IPS-20b (cell line): ENCODE results near the gene EPAS1.

ENCODE experiments used
- H3K27ac ChIP-seq: one replicate; pipeline ENCODE4 v1.5.1; 2013; ENCODE audit warnings: low read length
- H3K27me3 ChIP-seq: 2 replicates; pipeline ENCODE4 v1.6.1; 2013; ENCODE audit warnings: mild to moderate bottlenecking, low read length, inconsistent platforms; ENCODE audit not compliant: insufficient read depth
- H3K36me3 ChIP-seq: 2 replicates; pipeline ENCODE4 v1.6.1; 2013; ENCODE audit warnings: low read depth, mild to moderate bottlenecking, inconsistent platforms, low read length, moderate library complexity; ENCODE audit not compliant: insufficient read depth
- H3K4me1 ChIP-seq: 2 replicates; pipeline ENCODE4 v1.6.1; 2013; ENCODE audit warnings: mild to moderate bottlenecking, control low read depth, inconsistent platforms, low read length, moderate library complexity; ENCODE audit not compliant: insufficient read depth
- H3K4me3 ChIP-seq: 2 replicates; pipeline ENCODE4 v1.5.1; 2013; ENCODE audit warnings: mild to moderate bottlenecking, low read length, inconsistent platforms
- H3K9ac ChIP-seq: 2 replicates; pipeline ENCODE4 v1.6.1; 2013; ENCODE audit warnings: low read depth, mild to moderate bottlenecking, inconsistent platforms, low read length, moderate library complexity
- H3K9me3 ChIP-seq: 2 replicates; pipeline ENCODE4 v1.6.1; 2013; ENCODE audit warnings: mild to moderate bottlenecking, low read depth, low read length, inconsistent platforms; ENCODE audit not compliant: insufficient read depth

The EPAS1 gene

DNA sequence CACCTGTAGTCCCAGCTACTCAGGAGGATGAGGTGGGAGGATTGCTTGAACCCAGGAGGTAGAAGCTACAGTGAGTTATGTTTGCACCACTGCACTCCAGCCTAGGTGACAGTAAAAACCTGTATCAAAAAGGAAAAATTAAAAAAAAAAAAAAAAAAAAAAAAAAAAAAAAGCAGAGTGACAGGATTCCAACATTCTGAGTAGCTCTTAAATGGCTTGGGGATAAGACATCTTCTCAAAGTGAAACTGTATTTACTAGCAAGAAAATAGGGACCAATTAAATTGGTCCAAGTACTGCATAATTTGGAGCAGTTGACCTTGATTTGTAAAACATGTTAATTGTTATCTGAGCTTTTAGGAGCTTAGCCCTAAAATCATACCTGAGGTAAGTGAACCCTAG lies 116.4 kb downstream of the EPAS1 start:
- Histone ChIP-seq H3K4me1 (no peaks in the 10 kb centered on the region), H3K27me3 (no peaks in the 10 kb centered on the region), H3K36me3 (no peaks in the 10 kb centered on the region), H3K9ac (no peak overlapping the region), H3K9me3 (peaks cover 28% of the 10 kb centered on the region), H3K27ac (no peak overlapping the region), H3K4me3 (no peak overlapping the region)

DNA sequence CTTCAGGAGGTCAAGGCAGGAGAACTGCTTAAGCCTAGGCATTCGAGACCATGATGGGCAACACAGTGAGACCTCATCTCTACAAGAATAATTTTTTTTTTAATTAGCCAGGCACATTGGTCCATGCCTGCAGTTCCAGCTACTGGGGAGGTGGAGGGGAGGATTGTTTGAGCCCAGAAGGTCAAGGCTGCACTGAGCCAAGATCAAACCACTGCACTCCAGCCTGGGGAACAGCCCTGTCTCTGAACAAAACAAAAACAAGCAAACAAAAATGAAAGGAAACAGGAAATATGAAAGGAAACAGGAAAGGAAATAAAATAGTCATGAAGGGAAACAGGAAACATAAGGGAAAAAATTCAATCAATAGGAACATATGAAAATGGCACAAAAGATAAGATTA lies 117.5 kb downstream of the EPAS1 start:
- no peaks in the 10 kb centered on the region for H3K27me3 ChIP-seq
- no peak overlapping the region for H3K27ac ChIP-seq
- no peaks in the 10 kb centered on the region for H3K36me3 ChIP-seq

DNA sequence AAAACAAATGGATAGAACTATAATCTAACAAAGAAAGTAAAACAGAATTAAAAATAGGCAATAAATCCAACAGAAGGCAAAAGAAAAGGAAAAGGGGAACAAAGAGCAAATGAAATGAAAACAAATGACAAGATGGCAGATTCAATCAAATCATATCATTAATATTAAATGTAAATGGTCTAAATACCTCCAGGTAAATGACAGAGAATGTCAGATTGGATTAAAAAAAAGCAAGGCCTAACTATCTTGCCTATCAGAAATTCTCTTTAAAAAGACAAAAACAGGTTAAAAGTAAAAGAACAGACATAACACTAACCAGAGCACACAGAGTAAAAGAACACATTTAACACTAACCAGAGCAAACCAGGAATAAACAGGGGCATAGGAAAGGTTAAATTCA lies 119.1 kb downstream of the EPAS1 start:
- Histone ChIP-seq H3K9me3 (peaks cover 35% of the 10 kb centered on the region), H3K4me3 (no peak overlapping the region), H3K27ac (no peak overlapping the region), H3K9ac (no peak overlapping the region), H3K4me1 (no peaks in the 10 kb centered on the region), H3K36me3 (no peaks in the 10 kb centered on the region), H3K27me3 (no peaks in the 10 kb centered on the region)

More for the DNA sequence above, 117.5 kb downstream of the EPAS1 start:
- H3K4me1 ChIP-seq = no peaks in the 10 kb centered on the region
- H3K9me3 ChIP-seq = peaks cover 34% of the 10 kb centered on the region
- H3K4me3 ChIP-seq = no peak overlapping the region
- no peak overlapping the region for H3K9ac ChIP-seq

DNA sequence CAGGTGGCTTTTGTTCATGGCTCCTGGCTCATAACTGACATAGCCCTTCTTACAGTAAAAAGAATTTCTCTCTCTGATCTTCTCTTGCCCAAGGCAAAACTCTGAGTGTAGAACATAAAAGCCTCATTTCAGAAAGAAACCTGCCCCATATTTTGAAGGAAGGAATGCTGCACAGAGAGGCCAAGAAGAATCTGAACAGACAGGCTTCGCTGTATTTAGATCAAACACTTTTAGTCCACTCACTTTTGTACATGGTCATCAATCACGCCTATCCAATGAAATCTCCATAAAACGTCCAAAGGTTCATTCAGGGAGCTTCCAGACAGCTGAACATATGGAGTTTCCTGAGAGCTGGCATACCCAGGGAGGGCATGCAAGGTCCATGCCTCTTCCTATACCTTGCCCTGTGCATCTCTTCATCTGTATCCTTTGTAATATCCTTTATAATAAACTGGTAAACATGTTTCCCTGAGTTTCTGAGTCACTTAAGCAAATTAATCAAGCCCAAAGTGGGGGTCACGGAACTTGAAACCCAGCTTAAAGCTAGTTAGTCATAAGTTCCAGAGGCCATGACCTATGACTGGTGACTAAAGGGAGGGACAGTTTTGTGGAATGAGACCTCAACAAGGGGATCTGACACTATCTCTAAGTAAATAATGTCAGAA lies 119.7 kb downstream of the EPAS1 start:
- Histone ChIP-seq H3K36me3 (no peaks in the 10 kb centered on the region), H3K4me3 (no peak overlapping the region), H3K27ac (no peak overlapping the region), H3K4me1 (no peaks in the 10 kb centered on the region), H3K9me3 (peaks cover 35% of the 10 kb centered on the region), H3K9ac (no peak overlapping the region), H3K27me3 (no peaks in the 10 kb centered on the region)

DNA sequence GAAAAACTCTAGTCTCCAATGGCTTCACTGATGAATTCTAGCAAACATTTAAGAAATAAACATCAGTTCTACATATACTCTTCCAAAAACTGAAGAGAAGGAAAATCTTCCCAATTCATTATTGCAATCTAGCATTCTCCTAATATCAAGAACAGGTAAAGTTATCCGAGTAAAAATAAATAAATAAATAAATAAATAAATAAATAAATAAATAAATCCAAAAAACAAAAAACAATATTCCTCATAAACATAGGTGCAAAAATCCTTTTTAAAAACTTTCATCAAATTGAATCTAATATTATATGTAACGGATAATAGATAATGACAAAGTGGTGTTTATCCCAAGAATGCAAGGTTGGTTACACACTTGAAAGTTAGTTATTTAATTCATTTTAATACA lies 123.7 kb downstream of the EPAS1 start:
- no peak overlapping the region for H3K9ac ChIP-seq
- no peak overlapping the region for H3K4me3 ChIP-seq
- H3K4me1 ChIP-seq = no peaks in the 10 kb centered on the region

DNA sequence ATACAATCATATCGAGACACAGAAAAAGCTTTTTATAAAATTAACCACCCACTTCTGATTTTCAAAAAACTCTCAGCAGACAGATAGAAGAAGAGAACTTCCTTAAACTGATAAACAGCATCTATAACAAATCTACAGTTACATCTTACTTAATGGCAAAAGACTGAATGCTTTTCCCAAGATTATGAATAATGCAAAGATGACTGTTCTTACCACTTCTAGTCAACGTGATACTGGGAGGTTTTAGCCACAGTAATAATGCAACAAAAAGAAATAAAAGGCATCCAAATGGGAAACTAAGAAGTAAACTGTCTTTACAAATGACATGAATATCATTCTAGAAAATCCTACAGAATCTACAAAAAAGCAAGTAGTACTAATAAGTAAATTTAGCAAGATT lies 124.2 kb downstream of the EPAS1 start:
- H3K4me3 ChIP-seq = no peak overlapping the region
- H3K36me3 ChIP-seq = no peaks in the 10 kb centered on the region
- H3K27ac ChIP-seq = no peak overlapping the region
- no peaks in the 10 kb centered on the region for H3K4me1 ChIP-seq
- no peaks in the 10 kb centered on the region for H3K27me3 ChIP-seq
- peaks cover 27% of the 10 kb centered on the region for H3K9me3 ChIP-seq
- H3K9ac ChIP-seq = no peak overlapping the region

More for the DNA sequence above, 123.7 kb downstream of the EPAS1 start:
- Histone ChIP-seq H3K36me3 (no peaks in the 10 kb centered on the region), H3K27ac (no peak overlapping the region), H3K27me3 (no peaks in the 10 kb centered on the region), H3K9me3 (peaks cover 31% of the 10 kb centered on the region)

DNA sequence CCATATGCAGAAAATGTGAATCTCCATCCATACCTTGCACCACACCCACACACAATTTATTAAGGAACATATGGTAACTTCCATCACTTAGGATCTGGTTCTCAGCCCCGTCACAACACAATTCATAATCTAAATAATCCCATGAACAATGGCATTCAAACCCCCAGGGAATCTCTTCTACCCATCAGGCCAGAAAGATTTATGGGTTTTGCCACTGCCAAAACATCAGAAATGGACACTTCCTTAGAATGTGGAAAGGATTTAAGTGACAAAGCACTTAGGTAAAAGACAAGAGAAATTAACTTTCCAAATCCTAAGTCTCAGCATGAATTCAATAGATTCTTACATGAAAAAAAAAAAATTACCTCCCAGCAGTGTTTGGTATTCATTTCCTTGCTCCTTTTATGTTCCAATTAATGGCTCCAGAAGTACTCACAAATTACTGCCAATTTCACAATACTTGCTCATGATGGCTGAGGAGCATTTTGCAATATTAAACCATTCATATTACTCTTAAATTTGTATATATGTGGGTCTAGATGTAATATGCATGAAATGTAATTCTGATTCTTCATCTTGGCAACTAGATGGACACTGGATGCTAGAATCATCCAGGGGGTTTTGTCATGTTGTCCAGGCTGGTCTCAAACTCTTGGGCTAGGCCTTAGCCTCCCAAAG lies 125.6 kb downstream of the EPAS1 start:
- no peaks in the 10 kb centered on the region for H3K27me3 ChIP-seq

DNA sequence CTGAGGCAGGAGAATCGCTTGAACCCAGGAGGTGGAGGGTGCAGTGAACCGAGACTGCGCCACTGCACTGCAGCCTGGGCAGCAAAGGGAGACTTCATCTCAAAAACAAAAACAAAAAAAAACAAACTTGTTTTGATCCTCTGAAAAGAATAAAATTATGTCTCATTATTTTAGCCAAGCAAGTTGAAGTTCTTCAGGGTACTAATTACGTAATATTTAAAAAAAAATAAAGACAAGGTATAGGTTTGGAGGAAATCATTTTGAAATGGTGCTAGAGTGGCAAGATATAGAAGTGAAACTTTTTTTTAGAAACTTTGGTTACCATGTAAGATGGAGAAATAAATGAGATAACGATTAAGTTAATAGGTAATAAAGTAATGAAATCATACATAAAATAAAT lies 127.7 kb downstream of the EPAS1 start:
- H3K27me3 ChIP-seq = no peaks in the 10 kb centered on the region
- no peak overlapping the region for H3K9ac ChIP-seq
- no peaks in the 10 kb centered on the region for H3K36me3 ChIP-seq
- H3K27ac ChIP-seq = no peak overlapping the region
- H3K4me1 ChIP-seq = no peaks in the 10 kb centered on the region
- H3K4me3 ChIP-seq = no peak overlapping the region
- no peaks in the 10 kb centered on the region for H3K9me3 ChIP-seq

More for the DNA sequence above, 125.6 kb downstream of the EPAS1 start:
- peaks cover 13% of the 10 kb centered on the region for H3K9me3 ChIP-seq
- H3K36me3 ChIP-seq = no peaks in the 10 kb centered on the region
- H3K4me3 ChIP-seq = no peak overlapping the region
- H3K27ac ChIP-seq = no peak overlapping the region
- no peaks in the 10 kb centered on the region for H3K4me1 ChIP-seq
- no peak overlapping the region for H3K9ac ChIP-seq

DNA sequence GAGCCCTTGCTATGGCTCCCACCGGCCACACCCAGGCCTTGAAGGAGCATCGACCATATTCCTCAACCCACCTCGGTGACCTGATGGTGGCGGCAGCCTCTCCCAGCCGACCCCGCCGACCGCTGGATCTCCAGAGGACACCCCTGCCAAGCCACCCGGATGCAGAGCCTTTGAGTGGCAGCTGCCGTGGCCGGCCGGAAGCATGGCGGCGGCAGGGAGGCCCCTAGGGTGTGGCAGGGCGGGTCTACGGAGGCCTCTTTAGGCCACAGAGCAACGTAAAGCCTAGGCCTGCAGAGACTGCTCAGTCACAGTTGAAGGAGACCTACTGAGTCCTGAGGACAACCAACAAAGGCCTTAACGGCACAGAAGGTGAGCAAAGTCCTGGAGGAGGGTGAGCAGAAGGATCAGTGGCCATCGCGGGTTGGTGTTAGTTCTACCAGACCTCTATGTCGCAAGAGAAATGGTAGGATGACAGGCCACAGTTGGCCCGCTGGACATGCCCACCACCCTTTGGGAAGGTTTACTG lies 131.8 kb downstream of the EPAS1 start:
- H3K9ac ChIP-seq = no peak overlapping the region
- no peak overlapping the region for H3K4me3 ChIP-seq
- no peaks in the 10 kb centered on the region for H3K4me1 ChIP-seq
- no peaks in the 10 kb centered on the region for H3K9me3 ChIP-seq
- H3K36me3 ChIP-seq = no peaks in the 10 kb centered on the region
- H3K27me3 ChIP-seq = no peaks in the 10 kb centered on the region
- H3K27ac ChIP-seq = no peak overlapping the region

DNA sequence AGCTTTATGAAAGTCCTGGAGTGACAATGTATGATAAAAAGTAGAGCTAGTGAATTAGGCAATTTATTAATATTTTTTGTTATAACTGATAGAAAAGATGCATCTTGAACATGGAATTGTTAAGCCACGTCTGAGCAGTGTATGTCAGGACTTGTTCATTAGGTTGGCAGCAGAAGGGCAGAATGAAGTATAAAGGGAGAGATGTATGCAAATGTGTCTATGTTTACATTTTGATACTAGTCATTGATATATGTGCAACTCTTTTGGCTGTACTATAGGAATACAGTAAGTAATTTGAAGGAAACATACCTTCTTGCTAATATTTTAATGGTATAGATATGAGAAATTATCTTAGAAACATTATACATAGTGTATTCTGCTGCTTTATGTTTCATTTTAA lies 133.2 kb downstream of the EPAS1 start:
- Histone ChIP-seq H3K4me1 (no peaks in the 10 kb centered on the region), H3K9me3 (no peaks in the 10 kb centered on the region), H3K9ac (no peak overlapping the region), H3K27me3 (no peaks in the 10 kb centered on the region), H3K4me3 (no peak overlapping the region), H3K36me3 (no peaks in the 10 kb centered on the region), H3K27ac (no peak overlapping the region)

DNA sequence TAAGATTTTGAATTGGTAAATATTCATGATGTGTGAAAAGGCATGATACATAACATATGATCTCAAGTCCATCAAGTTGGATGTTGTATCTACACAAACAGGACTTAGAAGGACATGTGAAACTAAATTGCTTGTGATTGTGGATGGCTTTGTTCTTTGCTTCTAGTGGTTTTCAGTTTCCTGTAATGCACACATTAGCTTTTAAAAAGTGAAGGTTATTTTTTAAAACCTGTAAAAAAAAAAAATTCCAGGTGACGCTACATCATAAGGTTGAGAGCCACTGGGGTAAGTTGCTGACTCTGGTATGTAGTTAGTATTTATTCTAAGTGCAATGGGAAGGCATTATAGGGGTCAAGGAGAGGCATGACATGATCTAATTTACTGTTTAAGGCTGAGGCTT lies 133.8 kb downstream of the EPAS1 start:
- H3K36me3 ChIP-seq = no peaks in the 10 kb centered on the region
- no peak overlapping the region for H3K9ac ChIP-seq
- no peaks in the 10 kb centered on the region for H3K9me3 ChIP-seq
- H3K4me3 ChIP-seq = no peak overlapping the region
- no peak overlapping the region for H3K27ac ChIP-seq
- no peaks in the 10 kb centered on the region for H3K4me1 ChIP-seq
- H3K27me3 ChIP-seq = no peaks in the 10 kb centered on the region
